Ovary (tissue), 9 donors: ENCODE measurements around the gene TLR2. TPM values are rescaled to one million over a fixed set of nuclear protein-coding genes. Genes with fewer than 3 reads are reported as not detected.

ENCODE experiments used
- DNase-seq, 5 donors: peaks; one replicate each; pipeline ENCODE4 v3.0.0-alpha.2; 2019 to 2020
- H3K27ac ChIP-seq, 2 donors: fragments of 200-600 bp; one replicate each; pipeline versions ENCODE4 v1.5.1 to v1.8.0; 2019 to 2022
- H3K27me3 ChIP-seq: fragments of 200-600 bp; one replicate; pipeline ENCODE4 v1.8.0; 2022
- H3K36me3 ChIP-seq: fragments of 200-600 bp; sonication (generic); one replicate; pipeline ENCODE4 v1.5.1; 2019
- H3K4me1 ChIP-seq: one replicate; pipeline ENCODE4 v1.8.1; 2013; ENCODE audit warnings: mild to moderate bottlenecking, moderate library complexity; ENCODE audit not compliant: insufficient read depth
- H3K4me3 ChIP-seq: fragments of 200-600 bp; sonication (generic); one replicate; pipeline ENCODE4 v1.5.1; 2017
- H3K9me3 ChIP-seq, 2 donors: fragments of 200-600 bp in 1 of 2; sonication (generic) in 1 of 2; one replicate each; pipeline versions ENCODE4 v1.5.1 to v1.8.1; 2013 to 2019; ENCODE audit warnings: mild to moderate bottlenecking in 1 of 2, moderate library complexity in 1 of 2
- EP300 ChIP-seq: sonication (generic); formaldehyde crosslinking; IDR thresholded peaks from one replicate; pipeline ENCODE4 v1.6.1; 2017; ENCODE audit warnings: antibody characterized with exemption
- POLR2A ChIP-seq: fragments of 450-650 bp; IDR thresholded peaks from one replicate; pipeline ENCODE4 v1.6.1; 2017; ENCODE audit warnings: antibody characterized with exemption, mild to moderate bottlenecking, moderate library complexity
- WGBS, 3 donors: extraction: QIAGEN DNeasy Blood & Tissue Kit in 1 of 3; methylation state at CpG; one replicate each; pipeline versions ENCODE4 v1.1.5 to v1.1.7; 2013 to 2017; 5-methylcytosine and 5-hydroxymethylcytosine counted together
- intact Hi-C, 4 donors: fragments of 100-400 bp; cut with DNase I; formaldehyde crosslinking; loops; one replicate each; pipeline versions ENCODE4 v1.11.0 to v1.15.1; 2022 to 2023
- polyA plus RNA-seq, 2 donors: library from polyadenylated mRNA; stranded (reverse); fragments of 200-250 nt in 1 of 2; fragments of 350-450 nt in 1 of 2; fragmentation: Illumina TruSeq in 1 of 2; extraction: RNeasy Lipid Tissue Mini Kit (QIAGEN cat#74804) in 1 of 2; gene quantifications; one replicate each; pipeline ENCODE4 v1.2.3, GENCODE V29; 2013 to 2014
- total RNA-seq, 7 donors: library from RNA; depleted of rRNA in 2 of 7; stranded (reverse); fragments of >200 nt in 2 of 7; fragmentation: NEBNext Ultra II Directional in 3 of 7; extraction: Animal tissue kit (Norgen Biotek cat#: 25700) in 3 of 7; gene quantifications; one replicate each; pipeline versions ENCODE4 v1.1.0 to v1.2.4, GENCODE V29; 2016 to 2023
- TF ChIP-seq, protein P1 (sequence below), 3 donors: fragments of 450-650 bp in 2 of 3; fragments of 200-600 bp in 1 of 3; IDR thresholded peaks; one replicate each; pipeline versions ENCODE4 v1.5.1 to v1.8.0; 2016 to 2022; ENCODE audit warnings: antibody characterized with exemption in 3 of 3, mild to moderate bottlenecking in 1 of 3
- donor health status: DM: no; HTN: no; CAD: no; lungs with moderate emphysema.
- donor health status: DM: no; HTN: no; CAD: no.
- donor health status: Bipolar disorder and iron deficiency.
- donor health status: DM: yes; HTN: yes; CAD: no.
- donor health status: DM: no; HTN: no; CAD: no.
- donor health status: DM: yes; HTN: yes; CAD: no.

Gene TLR2
- total and polyA plus RNA-seq, 9 donors: 2.0 to 17.9 (median 9.3) TPM

DNA sequence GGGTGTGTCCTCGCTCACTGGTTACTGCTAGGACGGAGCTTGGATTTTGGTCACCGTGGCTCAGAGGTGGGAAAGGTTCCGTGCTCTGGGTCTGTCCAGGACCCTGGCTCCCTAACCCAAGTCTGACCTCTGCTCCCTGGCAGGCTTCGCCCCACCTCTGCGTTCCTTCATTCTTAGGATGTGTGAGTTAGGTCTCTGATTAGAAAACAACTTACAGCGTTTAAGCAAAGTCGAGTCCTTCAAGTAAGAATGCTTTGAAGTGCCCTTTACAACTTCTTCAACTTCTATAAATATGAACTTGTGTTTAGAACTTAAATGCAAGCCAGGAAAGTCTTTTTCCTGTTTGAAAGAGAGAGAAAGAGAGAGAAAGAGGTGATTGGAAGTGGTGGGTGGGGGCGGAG, 891 bp downstream of the TLR2 start:
- no peak for DNase-seq
- 11 to 15% (median 13%) methylated on average over 9 of the region's 9 CpGs for WGBS, 3 donors
- H3K27me3 ChIP-seq: no peaks in the 10 kb centered on the region
- TF ChIP-seq, protein P1, sequence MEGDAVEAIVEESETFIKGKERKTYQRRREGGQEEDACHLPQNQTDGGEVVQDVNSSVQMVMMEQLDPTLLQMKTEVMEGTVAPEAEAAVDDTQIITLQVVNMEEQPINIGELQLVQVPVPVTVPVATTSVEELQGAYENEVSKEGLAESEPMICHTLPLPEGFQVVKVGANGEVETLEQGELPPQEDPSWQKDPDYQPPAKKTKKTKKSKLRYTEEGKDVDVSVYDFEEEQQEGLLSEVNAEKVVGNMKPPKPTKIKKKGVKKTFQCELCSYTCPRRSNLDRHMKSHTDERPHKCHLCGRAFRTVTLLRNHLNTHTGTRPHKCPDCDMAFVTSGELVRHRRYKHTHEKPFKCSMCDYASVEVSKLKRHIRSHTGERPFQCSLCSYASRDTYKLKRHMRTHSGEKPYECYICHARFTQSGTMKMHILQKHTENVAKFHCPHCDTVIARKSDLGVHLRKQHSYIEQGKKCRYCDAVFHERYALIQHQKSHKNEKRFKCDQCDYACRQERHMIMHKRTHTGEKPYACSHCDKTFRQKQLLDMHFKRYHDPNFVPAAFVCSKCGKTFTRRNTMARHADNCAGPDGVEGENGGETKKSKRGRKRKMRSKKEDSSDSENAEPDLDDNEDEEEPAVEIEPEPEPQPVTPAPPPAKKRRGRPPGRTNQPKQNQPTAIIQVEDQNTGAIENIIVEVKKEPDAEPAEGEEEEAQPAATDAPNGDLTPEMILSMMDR (IDR thresholded peaks at IDR 0.05): no peak
- TF ChIP-seq POLR2A (no peak), EP300 (no peak)
- no peak overlapping the region for H3K27ac ChIP-seq
- H3K36me3 ChIP-seq: no peaks in the 10 kb centered on the region
- peaks cover 6% of the 10 kb centered on the region for H3K4me1 ChIP-seq
- peak overlapping the region; percentile 44 for H3K4me3 ChIP-seq
- H3K9me3 ChIP-seq: no peaks in the 10 kb centered on the region
- intact Hi-C loops: no loop called here

DNA sequence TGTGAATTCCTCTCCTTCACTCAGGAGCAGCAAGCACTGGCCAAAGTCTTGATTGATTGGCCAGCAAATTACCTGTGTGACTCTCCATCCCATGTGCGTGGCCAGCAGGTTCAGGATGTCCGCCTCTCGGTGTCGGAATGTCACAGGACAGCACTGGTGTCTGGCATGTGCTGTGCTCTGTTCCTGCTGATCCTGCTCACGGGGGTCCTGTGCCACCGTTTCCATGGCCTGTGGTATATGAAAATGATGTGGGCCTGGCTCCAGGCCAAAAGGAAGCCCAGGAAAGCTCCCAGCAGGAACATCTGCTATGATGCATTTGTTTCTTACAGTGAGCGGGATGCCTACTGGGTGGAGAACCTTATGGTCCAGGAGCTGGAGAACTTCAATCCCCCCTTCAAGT, 20.4 kb downstream of the TLR2 start:
- H3K27ac ChIP-seq: no peak overlapping the region
- intact Hi-C loops: no loop called here
- no peaks in the 10 kb centered on the region for H3K36me3 ChIP-seq
- TF ChIP-seq, protein P1 (IDR thresholded peaks at IDR 0.05): no peak
- no peak for TF ChIP-seq POLR2A
- WGBS, 3 donors: 94 to 95% (median 95%) methylated on average over 7 of the region's 7 CpGs
- H3K4me1 ChIP-seq: no peaks in the 10 kb centered on the region
- H3K27me3 ChIP-seq: no peaks in the 10 kb centered on the region
- no peak overlapping the region for H3K4me3 ChIP-seq
- DNase-seq: no peak
- no peaks in the 10 kb centered on the region for H3K9me3 ChIP-seq

DNA sequence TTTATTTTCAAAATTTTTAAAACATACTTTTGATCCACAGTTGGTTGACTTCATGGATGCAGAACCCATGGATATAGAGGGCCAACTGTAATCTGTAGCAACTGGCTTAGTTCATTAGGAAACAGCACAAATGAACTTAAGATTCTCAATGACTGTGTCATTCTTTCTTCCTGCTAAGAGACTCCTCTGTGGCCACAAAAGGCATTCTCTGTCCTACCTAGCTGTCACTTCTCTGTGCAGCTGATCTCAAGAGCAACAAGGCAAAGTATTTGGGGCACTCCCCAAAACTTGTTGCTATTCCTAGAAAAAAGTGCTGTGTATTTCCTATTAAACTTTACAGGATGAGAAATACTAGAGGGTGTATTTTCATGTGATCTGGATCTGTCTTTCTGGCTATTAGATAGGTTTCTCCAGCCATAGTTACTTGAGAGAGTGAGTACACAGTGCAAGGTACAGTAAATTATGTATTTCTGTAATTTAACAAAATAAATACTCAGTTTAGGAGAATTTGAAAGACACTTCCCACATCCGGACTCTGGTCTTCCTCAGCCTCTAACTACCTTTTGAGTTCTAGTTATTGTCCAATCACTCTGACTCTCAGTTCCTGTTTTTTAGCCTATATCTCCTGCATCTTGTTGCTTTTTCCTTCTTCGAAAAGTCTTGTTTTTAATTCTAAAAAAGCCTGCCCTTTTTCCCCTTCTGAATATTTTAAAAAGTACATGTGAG, 21.8 kb downstream of the TLR2 start:
- no peak for DNase-seq
- Histone ChIP-seq H3K4me3 (no peak overlapping the region), H3K27ac (no peak overlapping the region), H3K4me1 (no peaks in the 10 kb centered on the region), H3K36me3 (no peaks in the 10 kb centered on the region), H3K27me3 (no peaks in the 10 kb centered on the region), H3K9me3 (no peaks in the 10 kb centered on the region)
- TF ChIP-seq POLR2A: no peak
- intact Hi-C loops: no loop called here
- WGBS, 3 donors: 78 to 89% (median 87%) methylated on average over 2 of the region's 2 CpGs

GRCh38 chr4:153706519-153706918, 22.4 kb downstream of the TLR2 start:
- Histone ChIP-seq H3K27ac (no peak overlapping the region), H3K4me1 (no peaks in the 10 kb centered on the region), H3K9me3 (no peaks in the 10 kb centered on the region), H3K36me3 (no peaks in the 10 kb centered on the region), H3K27me3 (no peaks in the 10 kb centered on the region), H3K4me3 (no peak overlapping the region)
- intact Hi-C loops: no loop called here
- TF ChIP-seq, protein P1 (IDR thresholded peaks at IDR 0.05): no peak
- no peak for TF ChIP-seq EP300
- TF ChIP-seq POLR2A: no peak
- DNase-seq: no peak

GRCh38 chr4:153710681-153711080, 26.6 kb downstream of the TLR2 start:
- no peak for DNase-seq
- H3K36me3 ChIP-seq: no peaks in the 10 kb centered on the region
- H3K27me3 ChIP-seq: no peaks in the 10 kb centered on the region
- WGBS, 3 donors: 85 to 91% (median 89%) methylated on average over 1 of the region's 1 CpG
- H3K27ac ChIP-seq: no peak overlapping the region
- H3K4me3 ChIP-seq: no peak overlapping the region
- no peak for TF ChIP-seq POLR2A
- no peak for TF ChIP-seq EP300
- TF ChIP-seq, protein P1 (IDR thresholded peaks at IDR 0.05): no peak
- intact Hi-C loops: no loop called here
- H3K4me1 ChIP-seq: no peaks in the 10 kb centered on the region
- H3K9me3 ChIP-seq: no peaks in the 10 kb centered on the region
